ENCODE measurements around the gene SCGB1A1.

Gene SCGB1A1

GRCh38 chr11:62398011-62398994 lies 20.5 kb upstream of the SCGB1A1 start:
- peak; percentile 22 for DNase-seq

GRCh38 chr11:62399172-62399877 lies 19.5 kb upstream of the SCGB1A1 start:
- peak; percentile 20 for DNase-seq

- DNase-seq, result no peak
These were observed 19.0 kb upstream of the SCGB1A1 start for GRCh38 chr11:62399878-62400266.

- peak; percentile 2 for DNase-seq
These were observed 18.6 kb upstream of the SCGB1A1 start for GRCh38 chr11:62400281-62400680.

GRCh38 chr11:62400760-62401159 lies 18.1 kb upstream of the SCGB1A1 start:
- DNase-seq, result peak; percentile 9

GRCh38 chr11:62401356-62401755 lies 17.5 kb upstream of the SCGB1A1 start:
- peak; percentile 14 for DNase-seq

- DNase-seq, result peak; percentile 9
These were observed 17.0 kb upstream of the SCGB1A1 start for GRCh38 chr11:62401811-62402210.

- DNase-seq, result peak; percentile 2
These were observed 16.4 kb upstream of the SCGB1A1 start for GRCh38 chr11:62402226-62402959.

GRCh38 chr11:62402960-62403730 lies 15.7 kb upstream of the SCGB1A1 start:
- DNase-seq, result peak; percentile 3

- DNase-seq, result no peak
These were observed 14.4 kb upstream of the SCGB1A1 start for GRCh38 chr11:62404435-62404834.

GRCh38 chr11:62404901-62405300 lies 13.9 kb upstream of the SCGB1A1 start:
- no peak for DNase-seq

GRCh38 chr11:62406034-62406433 lies 12.8 kb upstream of the SCGB1A1 start:
- DNase-seq, result no peak

- no peak for DNase-seq
These were observed 9.0 kb upstream of the SCGB1A1 start for GRCh38 chr11:62409831-62410230.

GRCh38 chr11:62410972-62411371 lies 7.9 kb upstream of the SCGB1A1 start:
- DNase-seq, result no peak

- DNase-seq, result no peak
These were observed 7.3 kb upstream of the SCGB1A1 start for GRCh38 chr11:62411524-62411923.

- DNase-seq, result no peak
These were observed 5.7 kb upstream of the SCGB1A1 start for GRCh38 chr11:62413060-62413696.

- DNase-seq, result no peak
These were observed 2.2 kb upstream of the SCGB1A1 start for GRCh38 chr11:62416596-62416995.

GRCh38 chr11:62418136-62418535 lies 697 bp upstream of the SCGB1A1 start:
- DNase-seq, result no peak

- no peak for DNase-seq
These were observed 589 bp downstream of the SCGB1A1 start for GRCh38 chr11:62419314-62419929.

- DNase-seq, result no peak
These were observed 1.1 kb downstream of the SCGB1A1 start for GRCh38 chr11:62419943-62420342.

- no peak for DNase-seq
These were observed 2.0 kb downstream of the SCGB1A1 start for GRCh38 chr11:62420882-62421281.

Measured in 8988T (cell line).